Fibroblast of lung (primary cell): ENCODE results near the gene SDR39U1. TPM values are rescaled to one million over a fixed set of nuclear protein-coding genes. Genes with fewer than 3 reads are reported as not detected.

Experiments used
- DNase-seq, 2 donors: peaks; one replicate each; pipeline versions ENCODE4 v3.0.0 to v3.0.0-alpha.2; 2010; ENCODE audit warnings: low read depth in 2 of 2
- H2AFZ ChIP-seq: 2 replicates; pipeline ENCODE4 v1.5.1; 2012; ENCODE audit warnings: low read length, control low read depth, inconsistent platforms
- H3K27ac ChIP-seq: 2 replicates; pipeline ENCODE4 v1.5.1; 2011; ENCODE audit warnings: low read length, control low read depth; ENCODE audit not compliant: insufficient read depth
- H3K27me3 ChIP-seq: 2 replicates; pipeline ENCODE4 v1.5.1; 2011; ENCODE audit warnings: mild to moderate bottlenecking, low read length; ENCODE audit not compliant: control insufficient read depth, insufficient read depth
- H3K36me3 ChIP-seq: 2 replicates; pipeline ENCODE4 v1.5.1; 2011; ENCODE audit warnings: low read length; ENCODE audit not compliant: control insufficient read depth, insufficient read depth
- H3K4me1 ChIP-seq: 2 replicates; pipeline ENCODE4 v1.5.1; 2011; ENCODE audit warnings: low read length; ENCODE audit not compliant: control insufficient read depth, insufficient read depth; ENCODE audit errors: extremely low read depth
- H3K4me2 ChIP-seq: 2 replicates; pipeline ENCODE4 v1.5.1; 2011; ENCODE audit warnings: low read length, control low read depth; ENCODE audit not compliant: insufficient read depth; ENCODE audit errors: extremely low read depth
- H3K4me3 ChIP-seq, 4 experiments: fragments of 200-600 bp in 1 of 4; sonication (generic) in 1 of 4; replicated peaks in 1 of 4; 2 replicates each; pipeline ENCODE4 v1.5.1; 2011 to 2016; ENCODE audit warnings: low read length in 4 of 4, low read depth in 3 of 4, mild to moderate bottlenecking in 3 of 4, control low read depth in 2 of 4, inconsistent platforms in 1 of 4, mixed read lengths in 1 of 4; ENCODE audit not compliant: insufficient read depth in 1 of 4; ENCODE audit errors: control extremely low read depth in 1 of 4
- H3K79me2 ChIP-seq: 2 replicates; pipeline ENCODE4 v1.5.1; 2012; ENCODE audit warnings: mild to moderate bottlenecking, low read length, inconsistent platforms; ENCODE audit not compliant: control insufficient read depth, insufficient read depth
- H3K9ac ChIP-seq: 2 replicates; pipeline ENCODE4 v1.5.1; 2011; ENCODE audit warnings: mild to moderate bottlenecking, low read length, control low read depth; ENCODE audit not compliant: insufficient read depth
- H3K9me3 ChIP-seq: 2 replicates; pipeline ENCODE4 v1.5.1; 2012; ENCODE audit warnings: low read depth, low read length; ENCODE audit not compliant: control insufficient read depth, insufficient read depth
- H4K20me1 ChIP-seq: 2 replicates; pipeline ENCODE4 v1.5.1; 2011; ENCODE audit warnings: low read length; ENCODE audit not compliant: control insufficient read depth, insufficient read depth; ENCODE audit errors: extremely low read depth
- CTCF ChIP-seq, 2 donors: IDR thresholded peaks in 1 of 2; conservative IDR thresholded peaks in 1 of 2; 1 replicate in 1 of 2; 2 replicates in 1 of 2; pipeline ENCODE4 v1.5.1; 2011 to 2012; ENCODE audit warnings: low read length in 2 of 2, control low read depth in 1 of 2, inconsistent platforms in 1 of 2, low read depth in 1 of 2, mild to moderate bottlenecking in 1 of 2
- EZH2 ChIP-seq: IDR thresholded peaks from 2 replicates; pipeline ENCODE4 v1.5.1; 2012; ENCODE audit warnings: low read length, control low read depth, mild to moderate bottlenecking; ENCODE audit errors: missing control alignments
- polyA plus RNA-seq, 2 donors: library from polyadenylated mRNA; depleted of rRNA in 1 of 2; stranded (reverse) in 1 of 2; unstranded in 1 of 2; fragments of >200 nt; gene quantifications; 2 replicates each; pipeline ENCODE4 v1.2.1, GENCODE V29; 2011 to 2012; ENCODE audit warnings: missing spikeins in 1 of 2
- total RNA-seq: library from RNA; depleted of rRNA; stranded (reverse); fragments of >200 nt; gene quantifications from 2 replicates; pipeline ENCODE4 v1.2.1, GENCODE V29; 2014

The SDR39U1 gene
- total and polyA plus RNA-seq, 2 donors (not counting 1 experiment from before 2014, with no cell fraction given), result 9.9 to 24.7 TPM

DNA sequence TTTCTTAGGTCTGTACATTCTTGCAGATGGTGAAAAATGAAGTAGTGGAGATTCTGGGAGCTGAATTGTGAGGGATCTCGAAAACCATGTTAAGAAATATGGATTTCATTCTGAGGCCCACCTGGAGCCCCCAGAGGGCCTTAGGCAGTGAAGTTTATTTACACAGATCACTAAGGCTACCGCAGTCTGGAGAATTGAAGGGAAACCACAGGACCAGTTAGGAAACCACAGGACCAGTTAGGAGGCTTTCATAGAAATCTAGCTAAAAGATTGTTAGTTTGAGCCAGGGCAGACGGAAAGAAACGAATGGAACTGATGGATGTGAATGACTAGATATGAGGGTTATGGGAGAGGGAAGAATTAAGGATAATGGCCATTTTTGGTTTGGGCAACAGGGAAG lies 20.3 kb downstream of the SDR39U1 start:
- no peak overlapping the region for H3K9ac ChIP-seq
- peaks cover 2% of the 10 kb centered on the region for H3K4me1 ChIP-seq
- no peak for TF ChIP-seq EZH2
- no peak for TF ChIP-seq CTCF (conservative IDR thresholded peaks at IDR 0.05 in 1 of 2, IDR thresholded peaks at IDR 0.05 in 1 of 2; ENCODE audit: low read depth in 1 of 2, low read length in 2 of 2)
- H2AFZ ChIP-seq, result no peak overlapping the region
- no peaks in the 10 kb centered on the region for H4K20me1 ChIP-seq
- DNase-seq, result no peak
- H3K79me2 ChIP-seq, result no peaks in the 10 kb centered on the region
- H3K36me3 ChIP-seq, result no peaks in the 10 kb centered on the region
- no peak overlapping the region for H3K27ac ChIP-seq
- no peak overlapping the region for H3K4me3 ChIP-seq
- peaks cover 10% of the 10 kb centered on the region for H3K27me3 ChIP-seq
- no peak overlapping the region for H3K4me2 ChIP-seq
- H3K9me3 ChIP-seq, result no peaks in the 10 kb centered on the region

GRCh38 chr14:24418492-24418873 lies 24.1 kb downstream of the SDR39U1 start:
- Histone ChIP-seq H3K27ac (no peak overlapping the region), H3K27me3 (peaks cover 10% of the 10 kb centered on the region), H3K79me2 (no peaks in the 10 kb centered on the region), H2AFZ (no peak overlapping the region), H3K4me3 (no peak overlapping the region), H3K36me3 (no peaks in the 10 kb centered on the region), H4K20me1 (no peaks in the 10 kb centered on the region), H3K4me2 (no peak overlapping the region), H3K9ac (no peak overlapping the region), H3K9me3 (no peaks in the 10 kb centered on the region), H3K4me1 (no peaks in the 10 kb centered on the region)
- peak in 1 of 2 donors; percentile 15 for DNase-seq
- no peak for TF ChIP-seq EZH2

DNA sequence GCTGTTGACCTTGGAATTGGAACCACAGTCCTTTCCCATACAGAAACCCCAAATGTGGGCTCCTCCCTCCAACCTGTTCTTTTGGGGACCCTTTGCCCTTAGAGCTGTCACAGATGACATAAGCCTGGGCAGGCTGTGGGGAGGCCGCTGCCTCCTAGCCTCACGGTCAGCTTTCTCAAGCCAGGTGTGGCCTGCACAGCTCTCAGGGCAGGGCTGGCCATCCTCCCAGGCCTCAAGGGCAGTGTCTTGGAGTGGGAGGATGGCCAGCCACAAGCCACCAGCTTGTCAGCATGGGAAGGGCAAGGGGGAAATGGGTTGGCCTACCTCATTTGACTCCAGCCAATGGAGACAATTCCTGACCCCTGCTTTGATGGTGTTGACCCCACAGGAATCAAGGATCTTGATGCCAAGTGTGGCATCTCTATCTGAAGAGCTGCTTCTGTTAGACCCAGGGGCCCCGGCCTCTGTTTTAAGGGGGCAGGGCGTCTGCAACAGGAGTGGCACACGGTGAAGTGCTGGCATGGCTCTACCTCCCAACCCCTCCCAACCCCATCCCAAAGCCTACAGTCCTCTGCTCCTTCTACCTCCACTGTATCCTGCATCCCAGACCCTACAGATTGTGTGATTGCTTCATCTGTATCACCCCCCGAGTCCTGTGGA lies 24.6 kb downstream of the SDR39U1 start:
- no peak for DNase-seq
- Histone ChIP-seq H2AFZ (no peak overlapping the region), H3K4me3 (no peak overlapping the region), H3K36me3 (no peaks in the 10 kb centered on the region), H3K9me3 (no peaks in the 10 kb centered on the region), H3K79me2 (no peaks in the 10 kb centered on the region), H3K27ac (no peak overlapping the region), H3K9ac (no peak overlapping the region), H3K4me1 (no peaks in the 10 kb centered on the region), H3K4me2 (no peak overlapping the region), H3K27me3 (peaks cover 10% of the 10 kb centered on the region), H4K20me1 (no peaks in the 10 kb centered on the region)
- TF ChIP-seq EZH2, result no peak
- TF ChIP-seq CTCF (conservative IDR thresholded peaks at IDR 0.05 in 1 of 2, IDR thresholded peaks at IDR 0.05 in 1 of 2; ENCODE audit: low read depth in 1 of 2, low read length in 2 of 2), result no peak
